HG03108 (cell line): ENCODE data around the gene NRN1.
"Not testable (repeated sequence)": the region's sequence is repeated elsewhere in the genome, so short reads cannot be mapped to it uniquely, and the experiment has no call there.

Experiments used
- ATAC-seq: cut with Tn5 transposase; IDR thresholded peaks from one replicate; pipeline ENCODE4 v1.9.1; 2021; ENCODE audit warnings: moderate library complexity; ENCODE audit not compliant: unreplicated experiment

The NRN1 gene

GRCh38 chr6:5984150-5985089 is 22.3 kb downstream of the NRN1 start:
- ATAC-seq = no peak

DNA sequence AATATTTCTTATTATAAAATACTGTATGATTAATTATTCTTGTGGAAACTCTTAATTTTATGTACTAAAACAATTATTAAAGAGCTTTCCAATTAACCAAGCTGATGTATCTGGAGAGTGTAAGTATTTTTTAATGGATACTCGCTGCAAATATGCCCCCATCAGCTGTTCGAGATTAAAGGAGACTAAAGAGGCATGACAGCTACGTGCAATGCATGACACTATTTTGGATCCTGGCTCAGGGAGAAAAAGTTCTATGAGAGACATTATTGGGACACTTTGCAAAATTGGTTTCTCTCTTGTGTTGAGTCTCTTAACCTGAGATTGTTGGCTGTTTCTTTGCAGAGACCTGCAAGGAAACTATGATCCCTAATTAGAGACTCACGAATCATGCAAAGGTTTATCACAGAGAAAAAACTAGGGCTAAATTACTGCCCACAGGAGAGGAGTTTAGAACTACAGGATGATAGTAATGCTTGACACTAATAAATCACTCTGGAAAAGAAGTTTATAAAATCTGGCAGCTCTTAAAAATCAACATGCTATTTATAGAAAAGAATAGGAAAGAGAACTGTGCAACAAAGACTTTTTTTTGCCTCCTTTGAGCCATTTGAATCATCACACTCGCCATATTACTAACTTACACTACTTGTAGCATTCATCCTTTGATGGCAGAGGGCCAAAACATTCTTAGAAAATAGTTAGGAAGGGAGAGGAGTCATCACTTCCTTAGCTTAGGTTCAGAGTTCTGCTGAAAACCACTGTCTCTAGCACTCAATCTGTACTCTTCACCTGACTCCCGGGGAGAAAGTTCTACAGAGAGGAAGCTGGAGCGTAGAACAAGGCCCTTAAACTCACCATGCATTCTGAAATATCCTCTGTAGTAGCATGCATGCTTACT is 25.3 kb downstream of the NRN1 start:
- ATAC-seq = no peak

DNA sequence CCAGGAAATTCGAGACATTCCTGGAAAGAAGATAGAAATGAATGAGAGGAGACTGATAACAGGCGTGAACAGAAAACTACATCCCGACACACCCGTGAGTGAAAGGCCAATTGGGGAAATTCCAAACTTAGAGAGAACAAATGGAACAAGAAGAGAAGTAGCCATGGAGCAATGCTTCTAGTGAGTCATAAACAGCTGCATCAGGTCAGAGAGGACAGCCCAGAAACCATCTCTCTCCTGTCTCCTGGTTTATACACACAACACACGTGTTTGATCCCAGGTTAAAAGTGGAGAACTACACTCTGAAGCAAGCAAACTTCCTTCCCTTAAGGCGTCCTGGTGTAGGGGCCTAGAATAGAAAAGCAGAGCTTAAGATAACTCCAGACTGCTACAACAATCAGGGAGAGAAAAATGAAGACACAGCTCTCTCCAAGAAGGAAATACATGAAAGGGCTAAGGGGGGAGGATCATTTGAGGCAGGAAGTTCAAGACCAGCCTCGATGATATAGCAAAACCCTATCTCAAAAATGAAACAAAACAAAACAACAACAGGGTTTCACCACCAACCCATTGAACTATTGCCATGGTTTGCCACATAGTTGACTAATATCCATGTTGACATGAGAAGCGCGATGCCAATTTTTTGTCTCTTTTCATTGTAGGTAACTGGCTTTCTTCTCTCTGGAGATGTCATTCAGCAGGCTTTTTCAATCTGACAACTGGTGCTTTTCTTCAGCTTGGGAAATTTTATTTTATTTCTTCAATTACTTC is 26.9 kb downstream of the NRN1 start:
- ATAC-seq = no peak

- ATAC-seq = no peak
Observed at GRCh38 chr6:5976811-5977210, 29.9 kb downstream of the NRN1 start.

- no peak for ATAC-seq
Observed at GRCh38 chr6:5968817-5969734, 37.6 kb downstream of the NRN1 start.

GRCh38 chr6:5968036-5968435 is 38.7 kb downstream of the NRN1 start:
- not testable (repeated sequence) for ATAC-seq

GRCh38 chr6:5967594-5967993 is 39.1 kb downstream of the NRN1 start:
- ATAC-seq = no peak

- ATAC-seq = no peak
Observed at GRCh38 chr6:5962794-5963193, 43.9 kb downstream of the NRN1 start.

GRCh38 chr6:5961836-5962235 is 44.9 kb downstream of the NRN1 start:
- no peak for ATAC-seq

DNA sequence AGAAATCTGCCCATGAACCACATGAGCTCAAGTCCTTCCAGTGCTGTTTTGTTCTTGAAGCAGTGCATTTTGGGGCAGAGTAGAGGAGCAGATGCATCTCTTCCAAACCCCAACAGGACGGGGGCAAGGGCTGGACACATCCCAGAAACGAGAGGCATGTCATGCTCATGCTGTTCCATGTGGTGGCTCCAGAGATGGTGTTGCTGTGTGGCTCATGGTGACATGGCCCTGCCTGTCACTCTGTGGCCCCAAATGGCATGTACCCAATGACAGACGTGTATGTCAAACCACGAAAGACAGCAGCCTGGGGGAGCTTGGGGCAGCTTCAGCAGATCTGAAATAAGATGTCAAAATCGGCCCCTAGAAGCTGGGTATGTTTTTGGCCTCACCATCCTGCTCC is 46.3 kb downstream of the NRN1 start:
- ATAC-seq = no peak

GRCh38 chr6:5958921-5959320 is 47.8 kb downstream of the NRN1 start:
- no peak for ATAC-seq

DNA sequence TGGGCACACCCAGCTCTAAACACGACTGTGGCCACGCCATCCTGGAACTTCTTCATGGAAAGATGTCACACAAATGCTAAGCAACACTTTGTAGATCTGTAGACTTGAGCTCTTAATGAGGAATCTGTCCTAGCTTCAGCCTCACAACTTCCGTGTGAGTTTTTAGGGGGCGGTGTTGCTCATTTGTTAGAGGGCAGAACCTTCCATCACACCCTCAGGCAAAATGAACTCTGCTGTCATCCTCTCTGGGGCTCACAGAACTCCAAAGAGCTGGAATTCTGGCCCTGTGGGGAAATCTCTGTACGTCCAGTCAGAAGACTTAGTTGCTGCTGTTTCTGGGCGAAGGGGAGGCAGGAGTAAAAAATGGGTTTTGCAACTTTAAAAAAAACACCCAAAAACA is 49.8 kb downstream of the NRN1 start:
- no peak for ATAC-seq

DNA sequence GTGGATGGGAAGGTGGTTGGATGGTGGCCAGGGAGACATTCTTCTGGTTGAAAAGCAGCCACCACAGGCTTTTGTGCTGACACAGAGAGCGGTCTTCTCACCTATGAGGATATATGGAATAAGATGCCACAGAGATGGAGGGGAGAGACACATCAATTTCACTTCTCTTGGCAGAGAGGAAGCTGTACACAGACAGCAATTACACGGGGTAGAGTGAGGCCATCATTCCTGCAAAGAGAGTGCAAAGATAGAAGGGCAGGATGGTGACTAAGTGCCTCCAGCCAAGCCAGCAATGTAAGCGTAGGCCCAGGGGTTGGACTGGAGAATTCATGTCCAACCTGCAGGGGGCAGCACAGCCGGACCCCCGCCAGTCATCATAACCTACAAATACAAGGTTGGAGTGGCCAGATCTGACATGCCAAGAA is 56.4 kb downstream of the NRN1 start:
- no peak for ATAC-seq
